A549 (cell line): ENCODE measurements around the gene ADD1. TPM values are rescaled to one million over a fixed set of nuclear protein-coding genes. Genes with fewer than 3 reads are reported as not detected.

Source experiments
- ATAC-seq, 2 experiments: fragments of 200-7000 bp in 1 of 2; fragments of >200 bp in 1 of 2; cut with Nextera tagmentation in 1 of 2; cut with Tn5 transposase in 1 of 2; 3 replicates each; pipeline versions ENCODE4 v1.8.0 to v1.9.1; 2018 to 2020; ENCODE audit warnings: mild to moderate bottlenecking in 1 of 2, moderate library complexity in 1 of 2
- CTCF ChIA-PET: fragments of 300-600 bp; sonication (Branson Sonifier 250); formaldehyde crosslinking; extraction: SDS; loops from one replicate; lab custom pipeline; 2021; ENCODE audit warnings: antibody characterized with exemption, inconsistent platforms; lab: Yijun Ruan, JAX
- POLR2A ChIA-PET: fragments of 350-600 bp; formaldehyde crosslinking; extraction: SDS; loops from one replicate; lab custom pipeline; 2021; ENCODE audit warnings: antibody characterized with exemption, inconsistent platforms; lab: Yijun Ruan, JAX
- DNase-seq, 2 experiments: peaks; one replicate each; pipeline versions ENCODE4 v3.0.0 to v3.0.0-alpha.2; 2011 to 2016; ENCODE audit warnings: low read depth in 1 of 2, low spot score in 1 of 2
- FAIRE-seq: peaks from 2 replicates; lab custom pipeline; 2011; peaks lifted over from hg19 to GRCh38; lab: Jason Lieb, UNC
- H3K27ac ChIP-seq, 2 experiments: fragments of >200 bp; sonication (Bioruptor Twin); formaldehyde crosslinking; 3 replicates each; pipeline ENCODE4 v1.5.1; 2016 to 2017
- H3K4me1 ChIP-seq: fragments of >200 bp; sonication (Bioruptor Twin); formaldehyde crosslinking; 3 replicates; pipeline ENCODE4 v1.6.1; 2016
- H3K4me2 ChIP-seq: fragments of >200 bp; sonication (Bioruptor Twin); formaldehyde crosslinking; 3 replicates; pipeline ENCODE4 v1.6.1; 2016
- H3K4me3 ChIP-seq: fragments of >200 bp; sonication (Bioruptor Twin); formaldehyde crosslinking; 3 replicates; pipeline ENCODE4 v1.5.1; 2016
- H3K9me3 ChIP-seq: fragments of >200 bp; sonication (Bioruptor Twin); formaldehyde crosslinking; 3 replicates; pipeline ENCODE4 v1.6.1; 2016
- BCL3 ChIP-seq: fragments of >200 bp; sonication (Bioruptor Twin); formaldehyde crosslinking; IDR thresholded peaks from 3 replicates; pipeline ENCODE4 v1.6.1; 2016
- BHLHE40 ChIP-seq: IDR thresholded peaks from 2 replicates; pipeline ENCODE4 v1.6.1; 2012; ENCODE audit warnings: low read depth, low read length, inconsistent platforms
- CBX8 ChIP-seq: fragments of 200-600 bp; sonication (generic); IDR thresholded peaks from 2 replicates; pipeline ENCODE4 v1.6.1; 2016
- CEBPB ChIP-seq, 2 experiments: fragments of >200 bp in 1 of 2; sonication (Bioruptor Twin) in 1 of 2; formaldehyde crosslinking in 1 of 2; IDR thresholded peaks; 2 replicates each; pipeline ENCODE4 v1.6.1; 2012 to 2016
- CHD4 ChIP-seq: fragments of 200-600 bp; sonication (generic); IDR thresholded peaks from 2 replicates; pipeline ENCODE4 v1.6.1; 2016; ENCODE audit warnings: antibody characterized with exemption, mild to moderate bottlenecking, borderline replicate concordance
- E2F6 ChIP-seq: IDR thresholded peaks from 2 replicates; pipeline ENCODE4 v1.6.1; 2012; ENCODE audit warnings: low read depth, borderline replicate concordance
- EHMT2 ChIP-seq: fragments of 200-600 bp; sonication (generic); IDR thresholded peaks from 2 replicates; pipeline ENCODE4 v1.6.1; 2016; ENCODE audit warnings: antibody characterized with exemption, low read depth, mild to moderate bottlenecking, moderate library complexity
- ELK1 ChIP-seq: fragments of 150-350 bp; IDR thresholded peaks from 2 replicates; pipeline ENCODE4 v1.6.1; 2014; ENCODE audit warnings: low read depth, mild to moderate bottlenecking, low read length
- EP300 ChIP-seq, 2 experiments: fragments of >200 bp; sonication (Bioruptor Twin); formaldehyde crosslinking; IDR thresholded peaks; 2 replicates in 1 of 2; 3 replicates in 1 of 2; pipeline ENCODE4 v1.6.1; 2016 to 2017
- ESRRA ChIP-seq: fragments of 150-350 bp; IDR thresholded peaks from 2 replicates; pipeline ENCODE4 v1.6.1; 2014; ENCODE audit warnings: mild to moderate bottlenecking, low read length, borderline replicate concordance
- FOSL2 ChIP-seq, 2 experiments: fragments of 450-650 bp in 1 of 2; fragments of >200 bp in 1 of 2; sonication (Bioruptor Twin) in 1 of 2; formaldehyde crosslinking; IDR thresholded peaks; 2 replicates each; pipeline versions ENCODE4 v1.5.0 to v1.6.1; 2016 to 2020; ENCODE audit warnings: mild to moderate bottlenecking in 1 of 2, moderate library complexity in 1 of 2
- GATA3 ChIP-seq: IDR thresholded peaks from 2 replicates; pipeline ENCODE4 v1.6.1; 2012; ENCODE audit warnings: borderline replicate concordance
- HDAC2 ChIP-seq: fragments of 200-600 bp; sonication (generic); IDR thresholded peaks from 2 replicates; pipeline ENCODE4 v1.6.1; 2016
- HOXA7 ChIP-seq: fragments of 250-450 bp; sonication (Bioruptor Pico); IDR thresholded peaks from 2 replicates; pipeline ENCODE4 v1.5.0; 2020; ENCODE audit warnings: mild to moderate bottlenecking, moderate library complexity
- HOXB5 ChIP-seq: fragments of 250-450 bp; sonication (Bioruptor Pico); IDR thresholded peaks from 2 replicates; pipeline ENCODE4 v1.5.0; 2020; ENCODE audit warnings: mild to moderate bottlenecking, moderate library complexity
- MAZ ChIP-seq: fragments of 150-350 bp; IDR thresholded peaks from 2 replicates; pipeline ENCODE4 v1.6.1; 2014; ENCODE audit warnings: antibody characterized with exemption, low read depth, low read length, borderline replicate concordance
- MYC ChIP-seq: IDR thresholded peaks from 2 replicates; pipeline ENCODE4 v1.6.1; 2012; ENCODE audit warnings: mild to moderate bottlenecking, inconsistent platforms, low read length, improper control_type of control experiment, borderline replicate concordance
- PHF8 ChIP-seq: fragments of 200-600 bp; sonication (generic); IDR thresholded peaks from 2 replicates; pipeline ENCODE4 v1.6.1; 2016; ENCODE audit warnings: low read depth, mild to moderate bottlenecking, antibody characterized with exemption, moderate library complexity, borderline replicate concordance
- REST ChIP-seq: fragments of 200-600 bp; sonication (generic); IDR thresholded peaks from 2 replicates; pipeline ENCODE4 v1.6.1; 2016; ENCODE audit warnings: antibody characterized with exemption, mild to moderate bottlenecking, moderate library complexity
- RFX5 ChIP-seq: fragments of 450-650 bp; IDR thresholded peaks from 2 replicates; pipeline ENCODE4 v1.7.1; 2014; ENCODE audit warnings: antibody characterized with exemption, mild to moderate bottlenecking, moderate library complexity
- SREBF2 ChIP-seq: fragments of 450-650 bp; IDR thresholded peaks from 2 replicates; pipeline ENCODE4 v1.6.1; 2014; ENCODE audit warnings: mild to moderate bottlenecking, moderate library complexity
- TFCP2L1 ChIP-seq: fragments of 250-450 bp; sonication (Bioruptor Pico); IDR thresholded peaks from 2 replicates; pipeline ENCODE4 v1.5.0; 2021; ENCODE audit warnings: mild to moderate bottlenecking
- ZNF302 ChIP-seq: fragments of 250-450 bp; sonication (Bioruptor Pico); IDR thresholded peaks from 2 replicates; pipeline ENCODE4 v1.9.0; 2021; ENCODE audit warnings: inconsistent platforms, mild to moderate bottlenecking, moderate library complexity
- ZSCAN20 ChIP-seq: fragments of 250-450 bp; sonication (Bioruptor Pico); IDR thresholded peaks from 2 replicates; pipeline ENCODE4 v1.8.0; 2022; ENCODE audit warnings: mild to moderate bottlenecking, moderate library complexity
- WGBS: methylation state at CpG from one replicate; pipeline ENCODE4 v1.1.6; 2017; ENCODE audit errors: missing lambda C conversion rate; 5-methylcytosine and 5-hydroxymethylcytosine counted together
- polyA plus RNA-seq, 4 experiments: library from polyadenylated mRNA; depleted of rRNA in 3 of 4; stranded (reverse); fragments of >200 nt; fragmentation: RNase III in 1 of 4; extraction: RNeasy Plus Mini Kit Qiagen cat#74134 plus additional on column Dnase treatment in 1 of 4; gene quantifications; 2 replicates in 3 of 4; 3 replicates in 1 of 4; pipeline ENCODE4 v1.2.3, GENCODE V29; 2011 to 2017

ADD1 gene
- polyA plus RNA-seq, 2 of the 4 experiments (the other 2 are of a cell fraction): 59.7 to 60.3 TPM

- Histone ChIP-seq H3K4me2 (no peak overlapping the region), H3K4me3 (no peak overlapping the region), H3K27ac (no peak overlapping the region), H3K4me1 (no peaks in the 10 kb centered on the region), H3K9me3 (no peaks in the 10 kb centered on the region)
- FAIRE-seq: no peak
- no peak for ATAC-seq
- no peak for TF ChIP-seq FOSL2 (IDR thresholded peaks at IDR 0.05)
- no peak for TF ChIP-seq FOSL2 (CRISPR knock-in tag; IDR thresholded peaks at IDR 0.05)
- TF ChIP-seq TFCP2L1 (CRISPR knock-in tag): no peak
- no peak for TF ChIP-seq GATA3
- TF ChIP-seq BCL3: no peak
- TF ChIP-seq ESRRA: no peak
- no peak for TF ChIP-seq MYC
- TF ChIP-seq ZSCAN20 (CRISPR knock-in tag): no peak
- no peak for TF ChIP-seq HOXB5
- no peak for TF ChIP-seq SREBF2
- ChIA-PET CTCF (no interaction called here), POLR2A (no interaction called here)
- DNase-seq: no peak
- 91% methylated on average over 8 of the region's 24 CpGs for WGBS
Measured at GRCh38 chr4:2824329-2824835, 19.3 kb upstream of the ADD1 start.

- 92% methylated on average over 4 of the region's 17 CpGs for WGBS
- no peaks in the 10 kb centered on the region for H3K4me1 ChIP-seq
- FAIRE-seq: no peak
- POLR2A ChIA-PET: no interaction called here
- H3K27ac ChIP-seq: no peak overlapping the region
- CTCF ChIA-PET: no interaction called here
- DNase-seq: no peak
- H3K4me3 ChIP-seq: no peak overlapping the region
- no peak overlapping the region for H3K4me2 ChIP-seq
- no peaks in the 10 kb centered on the region for H3K9me3 ChIP-seq
- no peak for TF ChIP-seq ELK1
- no peak for TF ChIP-seq E2F6
- no peak for TF ChIP-seq EHMT2
- no peak for TF ChIP-seq EP300 (IDR thresholded peaks at IDR 0.05)
- TF ChIP-seq MAZ: no peak
- no peak for TF ChIP-seq HOXA7 (CRISPR knock-in tag)
- no peak for TF ChIP-seq RFX5
- no peak for TF ChIP-seq ZNF302
- TF ChIP-seq CBX8: no peak
- no peak for TF ChIP-seq PHF8
- no peak for TF ChIP-seq HDAC2
- no peak for TF ChIP-seq CHD4
- TF ChIP-seq BHLHE40: no peak
- TF ChIP-seq CEBPB (IDR thresholded peaks at IDR 0.05): no peak
- no peak for TF ChIP-seq REST
- no peak for ATAC-seq
Measured at GRCh38 chr4:2824836-2825381, 18.7 kb upstream of the ADD1 start.
